Ishikawa (cell line): Measurements from ENCODE around the gene RIIAD1.
A peak's percentile ranks its signal among the peaks of the same experiment; 100 is the strongest.

Source experiments
- CEBPB ChIP-seq: IDR thresholded peaks from 2 replicates; pipeline ENCODE4 v1.6.1; 2012
- CREB1 ChIP-seq: IDR thresholded peaks from 2 replicates; pipeline ENCODE4 v1.6.1; 2012; ENCODE audit warnings: low read depth
- EGR1 ChIP-seq: IDR thresholded peaks from 2 replicates; pipeline ENCODE4 v1.6.1; 2012
- EP300 ChIP-seq: IDR thresholded peaks from 2 replicates; pipeline ENCODE4 v1.6.1; 2012; ENCODE audit warnings: borderline replicate concordance
- FOXM1 ChIP-seq: IDR thresholded peaks from 2 replicates; pipeline ENCODE4 v1.6.1; 2012; ENCODE audit warnings: low read depth, borderline replicate concordance
- NFIC ChIP-seq: IDR thresholded peaks from 2 replicates; pipeline ENCODE4 v1.6.1; 2012
- RAD21 ChIP-seq: IDR thresholded peaks from 2 replicates; pipeline ENCODE4 v1.6.1; 2012; ENCODE audit warnings: low read depth
- REST ChIP-seq: IDR thresholded peaks from 2 replicates; pipeline ENCODE4 v1.6.1; 2012; ENCODE audit warnings: low read depth, mild to moderate bottlenecking
- TAF1 ChIP-seq: IDR thresholded peaks from 2 replicates; pipeline ENCODE4 v1.6.1; 2012; ENCODE audit warnings: low read depth, mild to moderate bottlenecking
- TCF12 ChIP-seq: IDR thresholded peaks from 2 replicates; pipeline ENCODE4 v1.6.1; 2012; ENCODE audit warnings: low read depth
- TEAD4 ChIP-seq: IDR thresholded peaks from 2 replicates; pipeline ENCODE4 v1.6.1; 2012
- USF1 ChIP-seq: IDR thresholded peaks from 2 replicates; pipeline ENCODE4 v1.6.1; 2012
- YY1 ChIP-seq: IDR thresholded peaks from 2 replicates; pipeline ENCODE4 v1.6.1; 2012; ENCODE audit warnings: low read depth
- ZBTB7A ChIP-seq: IDR thresholded peaks from 2 replicates; pipeline ENCODE4 v1.6.1; 2012; ENCODE audit warnings: low read depth
- TF ChIP-seq, protein P1 (sequence below): IDR thresholded peaks from 2 replicates; pipeline ENCODE4 v1.6.1; 2012

RIIAD1 gene

DNA sequence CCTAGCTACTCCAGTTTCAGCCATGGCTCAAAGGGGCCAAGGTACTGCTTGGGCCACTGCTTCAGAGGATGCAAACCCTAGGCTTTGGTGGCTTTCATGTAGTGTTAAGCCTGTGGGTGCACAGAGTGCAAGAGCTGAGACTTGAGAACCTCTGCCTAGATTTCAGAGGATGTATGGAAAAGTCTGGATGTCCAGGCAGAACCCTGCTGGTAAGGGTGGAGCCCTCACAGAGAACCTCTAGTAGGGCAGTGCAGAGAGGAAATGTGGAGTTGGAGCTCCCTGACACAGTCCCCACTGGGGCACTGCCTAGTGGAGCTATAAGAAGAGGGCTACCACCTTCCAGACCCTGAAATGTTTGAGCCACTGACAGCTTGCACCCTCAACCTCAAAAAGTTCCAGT, 16.2 kb downstream of the RIIAD1 start:
- TF ChIP-seq REST = no peak
- TF ChIP-seq CREB1 = no peak
- TF ChIP-seq RAD21 = no peak
- TF ChIP-seq YY1 = no peak
- TF ChIP-seq NFIC = no peak
- no peak for TF ChIP-seq ZBTB7A
- TF ChIP-seq FOXM1 = no peak
- no peak for TF ChIP-seq EP300
- no peak for TF ChIP-seq CEBPB
- TF ChIP-seq TEAD4 = no peak
- TF ChIP-seq USF1 = no peak
- no peak for TF ChIP-seq TCF12
- no peak for TF ChIP-seq TAF1
- no peak for TF ChIP-seq EGR1

DNA sequence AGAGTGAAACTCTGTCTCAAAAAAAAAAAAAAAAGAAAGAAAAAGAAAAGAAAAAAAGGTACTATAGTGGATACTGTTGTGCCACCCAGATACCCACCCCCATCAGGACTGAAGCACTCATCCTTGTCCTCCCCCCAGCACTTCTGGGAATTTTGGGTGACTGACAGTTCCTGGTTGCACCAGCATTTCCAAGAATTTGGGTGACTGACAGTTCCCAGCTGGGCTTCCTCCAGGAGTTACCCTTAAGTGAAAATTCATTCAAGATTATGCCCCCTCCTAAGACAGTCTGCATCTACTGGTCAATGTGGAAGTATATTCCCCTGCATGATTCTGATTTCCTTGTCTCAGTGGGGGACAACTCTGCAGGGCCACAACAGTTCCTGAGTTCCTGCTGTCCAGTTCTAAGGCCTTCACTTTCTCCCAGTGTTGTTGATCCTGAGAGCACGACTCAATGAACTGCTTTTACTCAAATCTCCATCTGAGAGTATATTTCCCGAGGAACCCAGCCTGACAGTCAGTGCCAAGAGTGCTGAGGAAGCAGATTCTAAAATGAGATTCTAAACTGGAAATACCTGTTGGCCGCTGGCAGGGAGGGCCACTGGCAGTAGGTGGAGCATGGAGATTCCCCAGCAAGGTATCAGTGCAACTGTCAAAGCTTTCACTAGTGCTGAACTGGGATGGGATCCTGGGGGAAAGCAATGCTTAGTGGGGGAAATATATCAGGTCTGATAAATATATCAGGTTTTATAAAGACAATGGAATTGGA, 18.5 kb downstream of the RIIAD1 start:
- no peak for TF ChIP-seq CREB1
- no peak for TF ChIP-seq EGR1
- no peak for TF ChIP-seq YY1
- TF ChIP-seq REST = 0 out of 2 replicates have a peak, but pooled peaks have one; percentile 20
- no peak for TF ChIP-seq USF1
- TF ChIP-seq EP300 = no peak
- TF ChIP-seq ZBTB7A = no peak
- TF ChIP-seq TEAD4 = 0 out of 2 replicates have a peak, but pooled peaks have one; percentile 19
- TF ChIP-seq RAD21 = peak; percentile 21; the same call in 1 of the 2 replicates
- no peak for TF ChIP-seq TCF12
- no peak for TF ChIP-seq FOXM1
- TF ChIP-seq, protein P1, sequence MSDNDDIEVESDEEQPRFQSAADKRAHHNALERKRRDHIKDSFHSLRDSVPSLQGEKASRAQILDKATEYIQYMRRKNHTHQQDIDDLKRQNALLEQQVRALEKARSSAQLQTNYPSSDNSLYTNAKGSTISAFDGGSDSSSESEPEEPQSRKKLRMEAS = no peak
- TF ChIP-seq CEBPB = no peak
- TF ChIP-seq TAF1 = no peak
- TF ChIP-seq NFIC = peak; percentile 27; the same call in 1 of the 2 replicates

- TF ChIP-seq NFIC (no peak), REST (no peak), CREB1 (no peak), EP300 (no peak), YY1 (no peak)
- TF ChIP-seq, protein P1 = no peak
Measured at GRCh38 chr1:151741516-151741915, 20.2 kb downstream of the RIIAD1 start.

GRCh38 chr1:151756291-151756690, 35.0 kb downstream of the RIIAD1 start:
- TF ChIP-seq EP300 (no peak), CREB1 (no peak), YY1 (no peak), TCF12 (no peak), FOXM1 (no peak), EGR1 (no peak), REST (no peak), USF1 (no peak), CEBPB (no peak), TEAD4 (no peak), RAD21 (no peak), ZBTB7A (no peak), TAF1 (no peak), NFIC (no peak)
- TF ChIP-seq, protein P1 = no peak
